Activated naive CD4-positive, alpha-beta T cell treated with anti-CD3 and anti-CD28 coated beads, Interleukin-2, amount 50 U/mL, for 72 hours (primary cell): ENCODE results near the gene COA7. TPM values are rescaled to one million over a fixed set of nuclear protein-coding genes. Genes with fewer than 3 reads are reported as not detected.
"Not testable (repeated sequence)": the region's sequence is repeated elsewhere in the genome, so short reads cannot be mapped to it uniquely, and the experiment has no call there.

Source experiments
- ATAC-seq, 2 donors: fragments of 150-1000 bp; cut with Tn5 transposase; 2 replicates each; pipeline ENCODE4 v1.10.0; 2021; ENCODE audit warnings: mild to moderate bottlenecking in 2 of 2, moderate library complexity in 2 of 2
- DNase-seq, 2 donors: peaks; one replicate each; pipeline ENCODE4 v3.0.0; 2021 to 2022; ENCODE audit warnings: low spot score in 2 of 2
- H3K27ac Mint-ChIP-seq, 2 donors: one replicate each; pipeline ENCODE4 v1.8.0; 2022; ENCODE audit warnings: mild to moderate bottlenecking in 2 of 2, mixed read lengths in 2 of 2
- H3K36me3 Mint-ChIP-seq, 2 donors: one replicate each; pipeline ENCODE4 v1.8.0; 2022; ENCODE audit warnings: mixed read lengths in 2 of 2
- H3K9me3 Mint-ChIP-seq, 2 donors: one replicate each; pipeline ENCODE4 v1.8.0; 2022; ENCODE audit warnings: mixed read lengths in 2 of 2
- total RNA-seq, 2 donors: library from RNA; stranded (reverse); gene quantifications; one replicate each; pipeline ENCODE4 v1.2.3, GENCODE V29; 2022

Gene COA7
- total RNA-seq, 2 donors from 2014 or later: 16.1 to 21.0 TPM

- DNase-seq: no peak
- H3K27ac Mint-ChIP-seq: no peak overlapping the region
- no peaks in the 10 kb centered on the region for H3K36me3 Mint-ChIP-seq
- ATAC-seq: no peak
- H3K9me3 Mint-ChIP-seq: no peaks in the 10 kb centered on the region
Measured at GRCh38 chr1:52709016-52709415, 10.9 kb upstream of the COA7 start.

GRCh38 chr1:52707927-52708655 is 9.9 kb upstream of the COA7 start:
- H3K27ac Mint-ChIP-seq: no peak overlapping the region
- ATAC-seq (no peak), DNase-seq (no peak)
- no peaks in the 10 kb centered on the region for H3K9me3 Mint-ChIP-seq
- no peaks in the 10 kb centered on the region for H3K36me3 Mint-ChIP-seq

GRCh38 chr1:52706941-52707926 is 9.1 kb upstream of the COA7 start:
- Mint-ChIP-seq H3K9me3 (no peaks in the 10 kb centered on the region), H3K36me3 (no peaks in the 10 kb centered on the region)
- ATAC-seq: no peak

GRCh38 chr1:52706136-52706670 is 8.1 kb upstream of the COA7 start:
- ATAC-seq: no peak
- DNase-seq: no peak
- no peak overlapping the region for H3K27ac Mint-ChIP-seq
- no peaks in the 10 kb centered on the region for H3K36me3 Mint-ChIP-seq
- no peaks in the 10 kb centered on the region for H3K9me3 Mint-ChIP-seq

More at GRCh38 chr1:52706941-52707926, 9.1 kb upstream of the COA7 start:
- no peak for DNase-seq
- H3K27ac Mint-ChIP-seq: no peak overlapping the region

- Mint-ChIP-seq H3K9me3 (no peaks in the 10 kb centered on the region), H3K36me3 (peaks cover 0 to 3% of the 10 kb centered on the region in 2 donors), H3K27ac (peak overlapping the region; percentile 97 to 98)
- DNase-seq (peak; percentile 77 to 88), ATAC-seq (peak; percentile 91 to 93)
Measured at GRCh38 chr1:52702886-52703787, 5.0 kb upstream of the COA7 start.

- no peak overlapping the region for H3K27ac Mint-ChIP-seq
- no peaks in the 10 kb centered on the region for H3K9me3 Mint-ChIP-seq
- peaks cover 26 to 28% of the 10 kb centered on the region in 2 donors for H3K36me3 Mint-ChIP-seq
- DNase-seq: no peak
- ATAC-seq: no peak
Measured at GRCh38 chr1:52695627-52696026, 2.5 kb downstream of the COA7 start.

- ATAC-seq (no peak), DNase-seq (no peak)
- H3K27ac Mint-ChIP-seq: no peak overlapping the region
- peaks cover 26 to 28% of the 10 kb centered on the region in 2 donors for H3K36me3 Mint-ChIP-seq
- no peaks in the 10 kb centered on the region for H3K9me3 Mint-ChIP-seq
Measured at GRCh38 chr1:52693843-52694242, 4.3 kb downstream of the COA7 start.

GRCh38 chr1:52693351-52693750 is 4.8 kb downstream of the COA7 start:
- not testable (repeated sequence) for H3K27ac Mint-ChIP-seq, H3K9me3 Mint-ChIP-seq, ATAC-seq, DNase-seq
- H3K36me3 Mint-ChIP-seq: peaks cover 25 to 28% of the 10 kb centered on the region in 2 donors

GRCh38 chr1:52692697-52693096 is 5.5 kb downstream of the COA7 start:
- DNase-seq (no peak), ATAC-seq (no peak)
- Mint-ChIP-seq H3K9me3 (no peaks in the 10 kb centered on the region), H3K27ac (peak overlapping the region in 1 of 2 donors; percentile 1), H3K36me3 (peaks cover 19 to 28% of the 10 kb centered on the region in 2 donors)

GRCh38 chr1:52691821-52692220 is 6.3 kb downstream of the COA7 start:
- DNase-seq (no peak), ATAC-seq (peak in 1 of 2 donors; percentile 18)
- Mint-ChIP-seq H3K36me3 (peaks cover 20 to 28% of the 10 kb centered on the region in 2 donors), H3K27ac (no peak overlapping the region), H3K9me3 (no peaks in the 10 kb centered on the region)

GRCh38 chr1:52686830-52687229 is 11.3 kb downstream of the COA7 start:
- peak overlapping the region in 1 of 2 donors; percentile 68 for H3K27ac Mint-ChIP-seq
- ATAC-seq: no peak
- DNase-seq: no peak

GRCh38 chr1:52686261-52686751 is 11.8 kb downstream of the COA7 start:
- ATAC-seq (peak; percentile 91 to 97), DNase-seq (peak; percentile 69 to 75)
- H3K27ac Mint-ChIP-seq: peak overlapping the region; percentile 7 to 68
- H3K36me3 Mint-ChIP-seq, H3K9me3 Mint-ChIP-seq: not testable (repeated sequence)

More at GRCh38 chr1:52686830-52687229, 11.3 kb downstream of the COA7 start:
- Mint-ChIP-seq H3K36me3 (peaks cover 6 to 12% of the 10 kb centered on the region in 2 donors), H3K9me3 (no peaks in the 10 kb centered on the region)

GRCh38 chr1:52684545-52684944 is 13.6 kb downstream of the COA7 start:
- no peaks in the 10 kb centered on the region for H3K9me3 Mint-ChIP-seq
- DNase-seq (no peak), ATAC-seq (no peak)
- no peak overlapping the region for H3K27ac Mint-ChIP-seq
- H3K36me3 Mint-ChIP-seq: peaks cover 4 to 8% of the 10 kb centered on the region in 2 donors

- peaks cover 4 to 8% of the 10 kb centered on the region in 2 donors for H3K36me3 Mint-ChIP-seq
- DNase-seq (no peak), ATAC-seq (no peak)
- H3K9me3 Mint-ChIP-seq: no peaks in the 10 kb centered on the region
- H3K27ac Mint-ChIP-seq: peak overlapping the region in 1 of 2 donors; percentile 84
Measured at GRCh38 chr1:52683367-52683940, 14.7 kb downstream of the COA7 start.

- Mint-ChIP-seq H3K9me3 (no peaks in the 10 kb centered on the region), H3K36me3 (peaks cover 0 to 3% of the 10 kb centered on the region in 2 donors)
Measured at GRCh38 chr1:52681136-52681535, 17.0 kb downstream of the COA7 start.

More at GRCh38 chr1:52681136-52681535, 17.0 kb downstream of the COA7 start:
- peak overlapping the region in 1 of 2 donors; percentile 20 for H3K27ac Mint-ChIP-seq
- ATAC-seq: no peak
- peak in 1 of 2 donors; percentile 2 for DNase-seq
